H9 (cell line): Measurements from ENCODE around the gene WFS1. TPM values are rescaled to one million over a fixed set of nuclear protein-coding genes. Genes with fewer than 3 reads are reported as not detected.

Experiments used
- DNase-seq: peaks from one replicate; pipeline ENCODE4 v3.0.0-alpha.2; 2017
- H2AFZ ChIP-seq: one replicate; pipeline ENCODE4 v1.6.1; 2013; ENCODE audit warnings: mild to moderate bottlenecking, low read length, control low read depth, moderate library complexity
- H2AK5ac ChIP-seq: 2 replicates; pipeline ENCODE4 v1.6.1; 2013; ENCODE audit warnings: low read length, control low read depth, mixed read lengths; ENCODE audit not compliant: insufficient read length
- H2BK120ac ChIP-seq: one replicate; pipeline ENCODE4 v1.6.1; 2013; ENCODE audit warnings: low read depth, mild to moderate bottlenecking, low read length, control low read depth, inconsistent platforms; ENCODE audit not compliant: poor library complexity, severe bottlenecking
- H2BK12ac ChIP-seq: 2 replicates; pipeline ENCODE4 v1.6.1; 2013; ENCODE audit warnings: low read length, control low read depth, mixed read lengths, low read depth; ENCODE audit not compliant: insufficient read length
- H2BK15ac ChIP-seq: 2 replicates; pipeline ENCODE4 v1.6.1; 2013; ENCODE audit warnings: low read depth, low read length, control low read depth
- H2BK20ac ChIP-seq: one replicate; pipeline ENCODE4 v1.6.1; 2013; ENCODE audit warnings: low read depth, mild to moderate bottlenecking, low read length, control low read depth, inconsistent platforms; ENCODE audit not compliant: poor library complexity, severe bottlenecking
- H2BK5ac ChIP-seq: 2 replicates; pipeline ENCODE4 v1.6.1; 2013; ENCODE audit warnings: low read length, control low read depth, mixed read lengths; ENCODE audit not compliant: insufficient read length
- H3K14ac ChIP-seq: 2 replicates; pipeline ENCODE4 v1.6.1; 2013; ENCODE audit warnings: low read length, control low read depth; ENCODE audit not compliant: insufficient read depth
- H3K18ac ChIP-seq: 2 replicates; pipeline ENCODE4 v1.6.1; 2013; ENCODE audit warnings: low read depth, mild to moderate bottlenecking, mixed read lengths, low read length, control low read depth; ENCODE audit not compliant: insufficient read length
- H3K23ac ChIP-seq: 2 replicates; pipeline ENCODE4 v1.6.1; 2013; ENCODE audit warnings: low read length, control low read depth, mixed read lengths, low read depth; ENCODE audit not compliant: insufficient read length
- H3K23me2 ChIP-seq: 2 replicates; pipeline ENCODE4 v1.6.1; 2013; ENCODE audit warnings: low read depth, mild to moderate bottlenecking, mixed read lengths, low read length, control low read depth; ENCODE audit not compliant: insufficient read length, poor library complexity, severe bottlenecking
- H3K27ac ChIP-seq: 2 replicates; pipeline ENCODE4 v1.5.1; 2013; ENCODE audit warnings: low read length, control low read depth, mixed read lengths, low read depth; ENCODE audit not compliant: insufficient read length
- H3K27me3 ChIP-seq: 2 replicates; pipeline ENCODE4 v1.6.1; 2013; ENCODE audit warnings: low read length, control low read depth, inconsistent platforms; ENCODE audit not compliant: insufficient read depth
- H3K4ac ChIP-seq: 2 replicates; pipeline ENCODE4 v1.6.1; 2013; ENCODE audit warnings: low read depth, mild to moderate bottlenecking, control low read depth, inconsistent platforms, low read length, moderate library complexity
- H3K4me1 ChIP-seq: 2 replicates; pipeline ENCODE4 v1.6.1; 2013; ENCODE audit warnings: low read length, control low read depth, inconsistent platforms; ENCODE audit not compliant: insufficient read depth
- H3K4me2 ChIP-seq: 2 replicates; pipeline ENCODE4 v1.6.1; 2013; ENCODE audit warnings: low read length, control low read depth, mixed read lengths; ENCODE audit not compliant: insufficient read length, insufficient read depth
- H3K56ac ChIP-seq: 2 replicates; pipeline ENCODE4 v1.6.1; 2013; ENCODE audit warnings: low read depth, mild to moderate bottlenecking, mixed read lengths, low read length, control low read depth; ENCODE audit not compliant: insufficient read length
- H3K79me1 ChIP-seq: 2 replicates; pipeline ENCODE4 v1.6.1; 2013; ENCODE audit warnings: low read depth, mild to moderate bottlenecking, moderate library complexity, low read length, control low read depth, inconsistent platforms; ENCODE audit not compliant: insufficient read depth, poor library complexity, severe bottlenecking
- H3K79me2 ChIP-seq: 2 replicates; pipeline ENCODE4 v1.6.1; 2013; ENCODE audit warnings: low read length, control low read depth, inconsistent platforms; ENCODE audit not compliant: insufficient read depth
- H3K9ac ChIP-seq: 2 replicates; pipeline ENCODE4 v1.6.1; 2013; ENCODE audit warnings: low read length, control low read depth, mixed read lengths; ENCODE audit not compliant: insufficient read length; ENCODE audit errors: extremely low read depth
- H3K9me3 ChIP-seq: one replicate; pipeline ENCODE4 v1.6.1; 2013; ENCODE audit warnings: low read depth, low read length, inconsistent platforms; ENCODE audit not compliant: control insufficient read depth
- H3T11ph ChIP-seq: one replicate; pipeline ENCODE4 v1.6.1; 2013; ENCODE audit warnings: mild to moderate bottlenecking, low read length, control low read depth, inconsistent platforms
- H4K20me1 ChIP-seq: one replicate; pipeline ENCODE4 v1.6.1; 2013; ENCODE audit not compliant: control insufficient read depth, insufficient read length, insufficient read depth
- H4K5ac ChIP-seq: 2 replicates; pipeline ENCODE4 v1.6.1; 2013; ENCODE audit warnings: low read depth, mild to moderate bottlenecking, mixed read lengths, low read length, control low read depth; ENCODE audit not compliant: insufficient read length
- H4K8ac ChIP-seq: replicated peaks from 2 replicates; pipeline ENCODE4 v1.6.1; 2013; ENCODE audit warnings: low read length, control low read depth, mixed read lengths, low read depth; ENCODE audit not compliant: insufficient read length
- H4K91ac ChIP-seq: 2 replicates; pipeline ENCODE4 v1.6.1; 2013; ENCODE audit warnings: low read depth, mild to moderate bottlenecking, moderate library complexity, mixed read lengths, low read length, control low read depth; ENCODE audit not compliant: insufficient read length
- H3K27ac Mint-ChIP-seq, 3 experiments: 2 replicates in 2 of 3; 3 replicates in 1 of 3; pipeline ENCODE4 v1.8.0; 2020 to 2021; ENCODE audit warnings: mixed read lengths in 3 of 3, mild to moderate bottlenecking in 1 of 3, moderate library complexity in 1 of 3
- H3K27me3 Mint-ChIP-seq: 2 replicates; pipeline ENCODE4 v1.8.0; 2021; ENCODE audit warnings: low read depth, mild to moderate bottlenecking, moderate library complexity, mixed read lengths
- H3K36me3 Mint-ChIP-seq, 3 experiments: 2 replicates in 2 of 3; 3 replicates in 1 of 3; pipeline ENCODE4 v1.8.0; 2020 to 2021; ENCODE audit warnings: low read depth in 3 of 3, mixed read lengths in 3 of 3; ENCODE audit not compliant: insufficient read depth in 1 of 3
- H3K4me1 Mint-ChIP-seq, 2 experiments: 2 replicates each; pipeline ENCODE4 v1.8.0; 2020; ENCODE audit warnings: mixed read lengths in 2 of 2
- H3K4me3 Mint-ChIP-seq, 2 experiments: 2 replicates in 1 of 2; 3 replicates in 1 of 2; pipeline ENCODE4 v1.8.0; 2020 to 2021; ENCODE audit warnings: mild to moderate bottlenecking in 2 of 2, mixed read lengths in 2 of 2, moderate library complexity in 1 of 2
- H3K9me3 Mint-ChIP-seq, 2 experiments: 2 replicates in 1 of 2; 3 replicates in 1 of 2; pipeline ENCODE4 v1.8.0; 2020; ENCODE audit warnings: mild to moderate bottlenecking in 2 of 2, mixed read lengths in 2 of 2, moderate library complexity in 1 of 2
- CTCF ChIP-seq: fragments of 200-600 bp; sonication (generic); conservative IDR thresholded peaks from 3 replicates; pipeline ENCODE4 v1.8.0; 2021; ENCODE audit warnings: antibody characterized with exemption, mild to moderate bottlenecking
- WGBS: extraction: QIAGEN DNeasy Blood & Tissue Kit; methylation state at CpG from one replicate; pipeline ENCODE4 v1.1.7; 2013; ENCODE audit warnings: missing lambda C conversion rate, low lambda C conversion rate, mixed read lengths; ENCODE audit not compliant: insufficient read length; ENCODE audit errors: extremely low coverage; 5-methylcytosine and 5-hydroxymethylcytosine counted together
- total RNA-seq: library from RNA; stranded (reverse); gene quantifications from 2 replicates; pipeline ENCODE4 v1.2.1, GENCODE V29; 2021

The WFS1 gene
- total RNA-seq, 1 experiment from 2014 or later: 18.9 TPM

GRCh38 chr4:6340446-6341015, 70.9 kb downstream of the WFS1 start:
- no peak overlapping the region for H2BK120ac ChIP-seq
- peaks cover 3% of the 10 kb centered on the region for H3K23me2 ChIP-seq
- no peak overlapping the region for H3T11ph ChIP-seq
- H3K56ac ChIP-seq: no peak overlapping the region
- WGBS: no CpG with 5 or more reads among the region's 9 CpGs
- no peak overlapping the region for H3K27ac ChIP-seq
- no peak overlapping the region for H4K5ac ChIP-seq
- H2BK15ac ChIP-seq: no peak overlapping the region
- H3K4me2 ChIP-seq: no peak overlapping the region
- Mint-ChIP-seq H3K27ac (0 out of 7 replicates have a peak overlapping the region, but pooled peaks of 1 of the 3 experiments have one; percentile 10), H3K4me1 (peaks cover 14 to 35% of the 10 kb centered on the region in 2 experiments), H3K36me3 (no peaks in the 10 kb centered on the region), H3K4me3 (no peak overlapping the region), H3K9me3 (no peaks in the 10 kb centered on the region; a peak in 1 of 5 replicates), H3K27me3 (peaks cover 13% of the 10 kb centered on the region)
- DNase-seq: no peak
- H3K4me1 ChIP-seq: no peaks in the 10 kb centered on the region; the same call in 1 of the 2 replicates
- H4K8ac ChIP-seq: no peak overlapping the region
- TF ChIP-seq CTCF: no peak
- no peaks in the 10 kb centered on the region for H3K9me3 ChIP-seq
- H2BK5ac ChIP-seq: no peak overlapping the region
- H2AFZ ChIP-seq: no peak overlapping the region
- H2BK12ac ChIP-seq: no peak overlapping the region
- H3K4ac ChIP-seq: no peak overlapping the region
- H4K91ac ChIP-seq: no peak overlapping the region
- no peaks in the 10 kb centered on the region for H4K20me1 ChIP-seq
- no peaks in the 10 kb centered on the region for H3K79me2 ChIP-seq
- no peaks in the 10 kb centered on the region for H3K79me1 ChIP-seq
- H3K27me3 ChIP-seq: no peaks in the 10 kb centered on the region
- H3K14ac ChIP-seq: peak overlapping the region; percentile 8; the same call in 1 of the 2 replicates
- H2BK20ac ChIP-seq: no peak overlapping the region
- H2AK5ac ChIP-seq: no peak overlapping the region
- no peak overlapping the region for H3K18ac ChIP-seq
- no peak overlapping the region for H3K23ac ChIP-seq
- no peak overlapping the region for H3K9ac ChIP-seq
